ENCODE results near the gene ARHGAP6. TPM values are rescaled to one million over a fixed set of nuclear protein-coding genes. Genes with fewer than 3 reads are reported as not detected.

Gene ARHGAP6
- total RNA-seq, 2 experiments from 2014 or later, result not detected

DNA sequence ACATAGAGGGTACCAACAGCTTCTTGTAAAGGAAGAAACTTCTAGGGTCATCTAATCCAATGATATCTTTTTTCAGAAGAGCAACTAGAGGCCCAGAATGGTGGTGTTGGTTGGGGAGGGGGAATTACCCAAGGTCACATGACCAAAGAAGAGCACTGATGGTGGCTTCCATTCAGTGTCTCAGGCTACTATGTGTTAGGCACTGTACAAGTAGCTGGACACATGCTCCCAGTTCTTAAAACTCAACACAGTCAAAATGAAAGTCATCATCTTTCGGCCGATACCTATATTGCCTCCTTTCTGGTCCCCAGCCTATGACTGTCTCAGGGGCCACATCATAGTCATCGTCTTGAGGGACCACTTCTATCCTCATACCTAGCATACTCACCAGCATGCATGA lies 88.1 kb downstream of the ARHGAP6 start:
- H3K4me3 Mint-ChIP-seq, result no peak overlapping the region
- DNase-seq (no peak), ATAC-seq (no peak)
- no peaks in the 10 kb centered on the region for H3K36me3 Mint-ChIP-seq (ENCODE audit: low read depth)
- H3K27me3 Mint-ChIP-seq, result peaks cover 7% of the 10 kb centered on the region
- H3K27ac Mint-ChIP-seq, result no peak overlapping the region
- CTCF ChIA-PET, result no interaction called here
- POLR2A ChIA-PET, result no interaction called here
- H3K9me3 Mint-ChIP-seq, result no peaks in the 10 kb centered on the region
- H3K4me1 Mint-ChIP-seq (ENCODE audit: low read depth), result peaks cover 3% of the 10 kb centered on the region
- TF ChIP-seq, protein P1, sequence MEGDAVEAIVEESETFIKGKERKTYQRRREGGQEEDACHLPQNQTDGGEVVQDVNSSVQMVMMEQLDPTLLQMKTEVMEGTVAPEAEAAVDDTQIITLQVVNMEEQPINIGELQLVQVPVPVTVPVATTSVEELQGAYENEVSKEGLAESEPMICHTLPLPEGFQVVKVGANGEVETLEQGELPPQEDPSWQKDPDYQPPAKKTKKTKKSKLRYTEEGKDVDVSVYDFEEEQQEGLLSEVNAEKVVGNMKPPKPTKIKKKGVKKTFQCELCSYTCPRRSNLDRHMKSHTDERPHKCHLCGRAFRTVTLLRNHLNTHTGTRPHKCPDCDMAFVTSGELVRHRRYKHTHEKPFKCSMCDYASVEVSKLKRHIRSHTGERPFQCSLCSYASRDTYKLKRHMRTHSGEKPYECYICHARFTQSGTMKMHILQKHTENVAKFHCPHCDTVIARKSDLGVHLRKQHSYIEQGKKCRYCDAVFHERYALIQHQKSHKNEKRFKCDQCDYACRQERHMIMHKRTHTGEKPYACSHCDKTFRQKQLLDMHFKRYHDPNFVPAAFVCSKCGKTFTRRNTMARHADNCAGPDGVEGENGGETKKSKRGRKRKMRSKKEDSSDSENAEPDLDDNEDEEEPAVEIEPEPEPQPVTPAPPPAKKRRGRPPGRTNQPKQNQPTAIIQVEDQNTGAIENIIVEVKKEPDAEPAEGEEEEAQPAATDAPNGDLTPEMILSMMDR (IDR thresholded peaks at IDR 0.05), result no peak
- intact Hi-C loops (cut with micrococcal nuclease), result no loop called here

DNA sequence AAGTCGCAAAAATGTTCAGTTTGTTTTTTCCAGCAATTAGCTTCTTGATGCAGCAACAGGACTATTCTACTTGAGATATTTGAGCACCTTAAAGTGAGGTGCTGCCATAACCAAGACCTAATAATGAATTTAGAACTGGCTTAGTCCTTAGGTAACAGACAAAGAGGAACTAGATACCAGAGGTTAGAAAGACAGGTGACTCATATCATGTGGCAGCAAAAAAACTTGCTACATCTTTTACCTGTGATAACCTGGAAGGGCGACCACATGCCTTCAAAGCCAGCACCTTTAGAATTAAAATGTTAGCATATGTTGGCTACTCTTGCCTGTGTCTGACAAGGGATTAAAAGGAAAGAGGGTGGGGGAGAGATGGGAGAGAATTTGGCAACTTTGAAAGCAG lies 90.4 kb downstream of the ARHGAP6 start:
- TF ChIP-seq, protein P1 (IDR thresholded peaks at IDR 0.05), result no peak
- no peaks in the 10 kb centered on the region for H3K9me3 Mint-ChIP-seq
- CTCF ChIA-PET, result no interaction called here
- H3K27ac Mint-ChIP-seq, result no peak overlapping the region
- POLR2A ChIA-PET, result no interaction called here
- DNase-seq (no peak), ATAC-seq (no peak)
- intact Hi-C loops (cut with micrococcal nuclease), result no loop called here
- peaks cover 7% of the 10 kb centered on the region for H3K27me3 Mint-ChIP-seq
- H3K4me1 Mint-ChIP-seq (ENCODE audit: low read depth), result peaks cover 3% of the 10 kb centered on the region
- H3K36me3 Mint-ChIP-seq (ENCODE audit: low read depth), result no peaks in the 10 kb centered on the region
- H3K4me3 Mint-ChIP-seq, result no peak overlapping the region

DNA sequence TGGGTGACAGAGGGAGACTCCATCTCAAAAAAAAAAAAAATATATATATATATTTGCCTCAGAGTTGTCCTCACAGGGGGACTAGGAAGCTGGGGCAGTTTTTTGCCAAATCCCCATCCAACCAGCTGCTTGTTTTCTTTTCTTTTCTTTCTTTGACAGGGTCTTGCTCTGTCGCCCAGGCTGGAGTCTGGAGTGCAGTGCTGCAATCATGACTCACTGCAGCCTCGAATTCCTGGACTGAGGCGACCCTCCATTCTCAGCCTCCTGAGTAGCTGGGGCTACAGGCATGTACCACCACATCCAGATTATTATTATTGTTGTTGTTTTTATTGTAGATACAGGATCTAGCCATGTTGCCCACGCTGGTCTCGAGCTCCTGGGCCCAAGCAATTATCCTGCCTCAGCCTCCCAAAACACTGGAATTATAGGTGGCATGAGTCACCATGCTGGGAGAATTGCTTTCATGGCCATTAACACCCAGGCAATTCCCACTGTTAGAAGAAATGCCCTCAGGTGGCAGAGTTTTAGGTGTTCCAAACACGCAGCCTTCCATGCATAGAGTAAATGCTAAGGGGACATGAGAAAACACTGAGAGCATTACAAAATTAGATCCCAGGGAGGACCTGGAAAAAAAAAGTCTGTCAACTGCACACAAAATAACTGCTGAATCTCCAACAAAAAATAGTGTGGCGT lies 98.0 kb downstream of the ARHGAP6 start:
- intact Hi-C loops (cut with micrococcal nuclease), result no loop called here
- Mint-ChIP-seq H3K27me3 (no peaks in the 10 kb centered on the region), H3K27ac (no peak overlapping the region), H3K4me3 (no peak overlapping the region), H3K4me1 (ENCODE audit: low read depth) (no peaks in the 10 kb centered on the region), H3K9me3 (no peaks in the 10 kb centered on the region), H3K36me3 (ENCODE audit: low read depth) (no peaks in the 10 kb centered on the region)
- no peak for DNase-seq
- ChIA-PET POLR2A (no interaction called here), CTCF (interaction anchor here (1.0 kb wide), 1 partner anchor 10 kb away, joined by 3 read pairs; no protein-coding TSS in a partner anchor)
- TF ChIP-seq, protein P1 (IDR thresholded peaks at IDR 0.05), result no peak
- no peak for ATAC-seq

DNA sequence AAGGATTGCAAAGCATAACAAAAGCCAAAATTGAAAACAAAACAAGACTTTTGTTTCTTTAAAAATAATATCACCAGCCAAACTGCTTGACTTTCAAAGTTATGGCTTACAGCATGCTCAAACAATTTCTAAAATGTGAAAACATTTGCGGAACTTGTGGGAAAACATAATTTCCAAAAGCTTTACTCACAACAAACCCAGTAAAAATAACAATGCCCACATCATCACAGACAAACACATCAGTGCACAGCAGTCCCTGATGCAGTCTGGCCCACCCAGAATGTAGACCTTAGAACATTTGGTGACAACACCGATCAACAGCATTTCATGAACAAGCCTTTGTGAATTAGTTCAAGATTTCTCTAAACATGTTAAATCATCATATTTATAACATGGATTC lies 98.9 kb downstream of the ARHGAP6 start:
- no peaks in the 10 kb centered on the region for H3K4me1 Mint-ChIP-seq (ENCODE audit: low read depth)
- TF ChIP-seq, protein P1 (IDR thresholded peaks at IDR 0.05), result no peak
- H3K9me3 Mint-ChIP-seq, result no peaks in the 10 kb centered on the region
- ATAC-seq, result no peak
- CTCF ChIA-PET, result no interaction called here
- POLR2A ChIA-PET, result no interaction called here
- DNase-seq, result no peak
- no peaks in the 10 kb centered on the region for H3K36me3 Mint-ChIP-seq (ENCODE audit: low read depth)
- intact Hi-C loops (cut with micrococcal nuclease), result no loop called here
- no peak overlapping the region for H3K4me3 Mint-ChIP-seq
- H3K27me3 Mint-ChIP-seq, result no peaks in the 10 kb centered on the region
- no peak overlapping the region for H3K27ac Mint-ChIP-seq

DNA sequence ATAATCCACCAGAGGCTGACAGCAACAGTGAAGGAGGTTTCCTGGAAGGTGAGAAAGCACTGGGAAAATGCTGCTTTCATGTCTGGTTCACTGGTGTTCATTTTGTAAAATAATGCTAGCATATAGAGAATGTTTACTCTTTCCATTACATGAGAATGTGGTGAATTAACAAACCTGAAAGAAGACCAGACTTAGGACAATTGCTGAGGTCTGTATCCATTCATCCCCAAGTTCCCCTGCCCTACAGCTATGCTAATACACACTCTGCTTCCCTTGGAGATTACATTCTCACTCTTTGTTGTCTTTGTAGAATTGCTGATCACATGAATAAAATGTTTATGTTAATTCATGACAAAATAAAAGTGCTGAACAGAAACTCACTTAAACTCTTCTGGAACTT lies 99.5 kb downstream of the ARHGAP6 start:
- H3K4me3 Mint-ChIP-seq, result no peak overlapping the region
- ChIA-PET CTCF (no interaction called here), POLR2A (no interaction called here)
- no peak overlapping the region for H3K27ac Mint-ChIP-seq
- no peaks in the 10 kb centered on the region for H3K27me3 Mint-ChIP-seq
- H3K9me3 Mint-ChIP-seq, result no peaks in the 10 kb centered on the region
- H3K36me3 Mint-ChIP-seq (ENCODE audit: low read depth), result no peaks in the 10 kb centered on the region
- no peaks in the 10 kb centered on the region for H3K4me1 Mint-ChIP-seq (ENCODE audit: low read depth)
- DNase-seq (no peak), ATAC-seq (no peak)
- TF ChIP-seq, protein P1 (IDR thresholded peaks at IDR 0.05), result no peak
- intact Hi-C loops (cut with micrococcal nuclease), result no loop called here

Measured in activated CD8-positive, alpha-beta T cell treated with anti-CD3 and anti-CD28 coated beads for 36 hours (primary cell).